ENCODE data around the gene ASH1L. TPM values are rescaled to one million over a fixed set of nuclear protein-coding genes. Genes with fewer than 3 reads are reported as not detected.
"Not testable (repeated sequence)": the region's sequence is repeated elsewhere in the genome, so short reads cannot be mapped to it uniquely, and the experiment has no call there.

ASH1L gene
- total RNA-seq, 1 donor from 2014 or later, result 43.0 TPM

GRCh38 chr1:155392898-155393411, 169.6 kb downstream of the ASH1L start:
- Mint-ChIP-seq H3K9me3 (ENCODE audit: unreplicated experiment) (no peaks in the 10 kb centered on the region), H3K27me3 (ENCODE audit: unreplicated experiment) (no peaks in the 10 kb centered on the region), H3K36me3 (ENCODE audit: unreplicated experiment) (peaks cover 4% of the 10 kb centered on the region), H3K4me3 (ENCODE audit: unreplicated experiment) (no peak overlapping the region), H3K4me1 (ENCODE audit: low read depth, unreplicated experiment) (no peaks in the 10 kb centered on the region), H3K27ac (ENCODE audit: unreplicated experiment) (no peak overlapping the region)
- no peak for TF ChIP-seq CTCF (IDR thresholded peaks at IDR 0.05; ENCODE audit: partially characterized antibody, unreplicated experiment)
- no peak for DNase-seq

GRCh38 chr1:155389826-155390225, 172.8 kb downstream of the ASH1L start:
- H3K9me3 Mint-ChIP-seq (ENCODE audit: unreplicated experiment), result peaks cover 3% of the 10 kb centered on the region
- no peaks in the 10 kb centered on the region for H3K4me1 Mint-ChIP-seq (ENCODE audit: low read depth, unreplicated experiment)
- H3K27me3 Mint-ChIP-seq (ENCODE audit: unreplicated experiment), result peaks cover 6% of the 10 kb centered on the region
- H3K27ac Mint-ChIP-seq (ENCODE audit: unreplicated experiment), result no peak overlapping the region
- peaks cover 13% of the 10 kb centered on the region for H3K36me3 Mint-ChIP-seq (ENCODE audit: unreplicated experiment)
- DNase-seq, result no peak
- TF ChIP-seq CTCF (IDR thresholded peaks at IDR 0.05; ENCODE audit: partially characterized antibody, unreplicated experiment), result no peak
- H3K4me3 Mint-ChIP-seq (ENCODE audit: unreplicated experiment), result no peak overlapping the region

DNA sequence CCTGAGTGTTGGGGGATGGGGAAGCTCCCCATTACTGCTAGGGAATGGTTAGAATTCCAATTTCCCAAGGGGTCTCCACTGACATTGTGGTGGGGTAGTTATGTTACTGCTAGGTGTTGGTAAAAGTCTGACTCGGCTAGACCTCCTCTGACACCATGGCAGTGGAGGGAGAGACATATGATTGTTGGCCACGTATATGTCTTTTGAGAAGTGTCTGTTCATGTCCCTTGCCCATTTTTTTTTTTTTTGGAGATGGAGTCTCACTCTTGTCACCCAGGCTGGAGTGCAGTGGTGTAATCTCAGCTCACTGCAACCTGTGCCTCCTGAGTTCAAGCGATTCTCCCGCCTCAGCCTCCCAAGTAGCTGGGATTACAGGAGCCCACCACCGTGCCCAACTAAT, 176.8 kb downstream of the ASH1L start:
- H3K27ac Mint-ChIP-seq (ENCODE audit: unreplicated experiment); H3K9me3 Mint-ChIP-seq (ENCODE audit: unreplicated experiment); DNase-seq; H3K4me1 Mint-ChIP-seq (ENCODE audit: low read depth, unreplicated experiment); H3K4me3 Mint-ChIP-seq (ENCODE audit: unreplicated experiment); H3K36me3 Mint-ChIP-seq (ENCODE audit: unreplicated experiment); H3K27me3 Mint-ChIP-seq (ENCODE audit: unreplicated experiment): not testable (repeated sequence)

DNA sequence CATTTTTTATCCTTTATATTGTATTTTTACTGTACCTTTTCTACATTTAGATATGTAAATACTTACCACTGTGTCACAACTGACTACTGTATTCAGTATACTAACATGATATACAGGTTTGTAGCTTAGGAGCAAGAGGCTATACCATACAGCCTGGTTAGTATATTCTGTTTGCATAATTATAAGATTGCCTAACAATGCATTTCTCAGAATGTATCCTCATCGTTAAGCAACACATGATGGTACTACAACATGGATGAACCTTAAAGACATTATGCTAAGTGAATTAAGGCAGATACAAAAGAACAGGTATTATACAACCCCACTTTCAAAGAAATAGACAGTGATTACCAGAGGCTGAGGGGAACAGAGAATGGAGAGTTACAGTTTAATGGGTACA, 179.2 kb downstream of the ASH1L start:
- Mint-ChIP-seq H3K4me1 (ENCODE audit: low read depth, unreplicated experiment) (peaks cover 6% of the 10 kb centered on the region), H3K4me3 (ENCODE audit: unreplicated experiment) (no peak overlapping the region), H3K9me3 (ENCODE audit: unreplicated experiment) (peaks cover 3% of the 10 kb centered on the region), H3K27me3 (ENCODE audit: unreplicated experiment) (peaks cover 6% of the 10 kb centered on the region), H3K27ac (ENCODE audit: unreplicated experiment) (no peak overlapping the region), H3K36me3 (ENCODE audit: unreplicated experiment) (peaks cover 9% of the 10 kb centered on the region)
- DNase-seq, result no peak
- no peak for TF ChIP-seq CTCF (IDR thresholded peaks at IDR 0.05; ENCODE audit: partially characterized antibody, unreplicated experiment)

DNA sequence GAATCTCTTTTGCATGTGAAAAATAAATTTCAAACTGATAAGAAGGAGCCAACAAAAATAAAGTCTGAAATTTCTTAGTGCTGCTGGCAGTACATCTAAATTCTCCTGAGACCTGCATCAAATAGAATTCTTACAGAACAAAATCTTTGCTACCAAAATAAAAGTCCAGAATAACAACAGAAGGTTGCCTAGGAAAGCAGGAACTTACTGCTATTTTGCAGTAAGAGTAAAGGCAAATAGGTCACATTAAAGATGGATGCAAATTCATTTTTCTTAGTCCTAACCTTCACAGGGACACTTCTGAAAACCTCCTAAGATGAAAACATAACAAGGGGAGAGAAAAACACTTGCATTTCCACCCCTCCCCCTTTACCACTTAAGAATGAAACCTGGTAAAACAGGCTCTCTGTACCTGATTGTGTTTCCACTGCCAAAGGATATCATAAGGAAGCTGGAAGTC, 182.9 kb downstream of the ASH1L start:
- H3K27ac Mint-ChIP-seq (ENCODE audit: unreplicated experiment), result peak overlapping the region; percentile 24

More for the DNA sequence above, 182.9 kb downstream of the ASH1L start:
- Mint-ChIP-seq H3K27me3 (ENCODE audit: unreplicated experiment) (peaks cover 1% of the 10 kb centered on the region), H3K4me3 (ENCODE audit: unreplicated experiment) (no peak overlapping the region), H3K9me3 (ENCODE audit: unreplicated experiment) (no peaks in the 10 kb centered on the region), H3K4me1 (ENCODE audit: low read depth, unreplicated experiment) (peaks cover 6% of the 10 kb centered on the region), H3K36me3 (ENCODE audit: unreplicated experiment) (no peaks in the 10 kb centered on the region)
- no peak for DNase-seq
- no peak for TF ChIP-seq CTCF (IDR thresholded peaks at IDR 0.05; ENCODE audit: partially characterized antibody, unreplicated experiment)

All from glutamatergic neuron (in vitro differentiated cells).